Fibroblast of mammary gland (primary cell): ENCODE data around the gene CROCC2.

Experiments
- DNase-seq: peaks from one replicate; pipeline ENCODE4 v3.0.0-alpha.2; 2010; ENCODE audit warnings: low read depth
- H3K4me3 ChIP-seq: 2 replicates; pipeline ENCODE4 v1.5.1; 2011; ENCODE audit warnings: low read depth, mild to moderate bottlenecking, low read length, moderate library complexity; ENCODE audit not compliant: control insufficient read depth
- TF ChIP-seq, protein P1 (sequence below): conservative IDR thresholded peaks from 2 replicates; pipeline ENCODE4 v1.5.1; 2011; ENCODE audit warnings: low read depth, low read length, inconsistent platforms; ENCODE audit not compliant: control insufficient read depth, insufficient read depth

CROCC2 gene

DNA sequence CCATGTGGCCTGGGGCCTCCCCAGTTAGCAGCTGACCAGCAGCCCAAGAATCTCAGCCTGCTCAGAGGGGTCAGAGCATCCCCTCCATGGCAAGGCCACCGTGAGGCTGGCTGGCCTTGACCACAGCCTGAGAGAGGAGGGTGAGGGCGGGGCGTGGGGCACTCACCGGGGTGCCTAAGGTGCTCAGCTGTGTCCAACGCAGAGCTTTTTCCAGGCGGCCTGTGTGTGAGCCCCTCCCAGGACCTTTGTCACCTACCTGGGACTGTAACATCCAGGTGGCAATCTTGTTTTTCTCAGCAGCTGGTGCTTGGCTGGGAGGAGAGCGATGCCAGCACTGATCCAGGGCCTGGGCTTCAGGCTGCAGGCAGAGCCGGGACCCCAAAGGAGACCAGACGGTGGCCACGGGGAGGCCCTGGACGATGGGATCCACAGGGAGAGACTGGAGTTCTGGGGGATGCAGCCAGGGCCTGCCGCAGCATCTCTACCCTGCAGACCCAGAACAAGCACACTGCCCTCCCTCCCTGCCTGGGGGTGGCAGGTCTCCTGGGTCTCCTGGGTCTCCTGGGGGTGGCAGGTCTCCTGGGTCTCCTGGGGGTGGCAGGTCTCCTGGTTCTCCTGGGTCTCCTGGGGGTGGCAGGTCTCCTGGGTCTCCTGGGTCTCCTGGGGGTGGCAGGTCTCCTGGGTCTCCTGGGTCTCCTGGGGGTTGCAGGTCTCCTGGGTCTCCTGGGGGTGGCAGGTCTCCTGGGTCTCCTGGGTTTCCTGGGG, 104.6 kb downstream of the CROCC2 start:
- no peak overlapping the region for H3K4me3 ChIP-seq
- TF ChIP-seq, protein P1, sequence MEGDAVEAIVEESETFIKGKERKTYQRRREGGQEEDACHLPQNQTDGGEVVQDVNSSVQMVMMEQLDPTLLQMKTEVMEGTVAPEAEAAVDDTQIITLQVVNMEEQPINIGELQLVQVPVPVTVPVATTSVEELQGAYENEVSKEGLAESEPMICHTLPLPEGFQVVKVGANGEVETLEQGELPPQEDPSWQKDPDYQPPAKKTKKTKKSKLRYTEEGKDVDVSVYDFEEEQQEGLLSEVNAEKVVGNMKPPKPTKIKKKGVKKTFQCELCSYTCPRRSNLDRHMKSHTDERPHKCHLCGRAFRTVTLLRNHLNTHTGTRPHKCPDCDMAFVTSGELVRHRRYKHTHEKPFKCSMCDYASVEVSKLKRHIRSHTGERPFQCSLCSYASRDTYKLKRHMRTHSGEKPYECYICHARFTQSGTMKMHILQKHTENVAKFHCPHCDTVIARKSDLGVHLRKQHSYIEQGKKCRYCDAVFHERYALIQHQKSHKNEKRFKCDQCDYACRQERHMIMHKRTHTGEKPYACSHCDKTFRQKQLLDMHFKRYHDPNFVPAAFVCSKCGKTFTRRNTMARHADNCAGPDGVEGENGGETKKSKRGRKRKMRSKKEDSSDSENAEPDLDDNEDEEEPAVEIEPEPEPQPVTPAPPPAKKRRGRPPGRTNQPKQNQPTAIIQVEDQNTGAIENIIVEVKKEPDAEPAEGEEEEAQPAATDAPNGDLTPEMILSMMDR = no peak
- DNase-seq = no peak

DNA sequence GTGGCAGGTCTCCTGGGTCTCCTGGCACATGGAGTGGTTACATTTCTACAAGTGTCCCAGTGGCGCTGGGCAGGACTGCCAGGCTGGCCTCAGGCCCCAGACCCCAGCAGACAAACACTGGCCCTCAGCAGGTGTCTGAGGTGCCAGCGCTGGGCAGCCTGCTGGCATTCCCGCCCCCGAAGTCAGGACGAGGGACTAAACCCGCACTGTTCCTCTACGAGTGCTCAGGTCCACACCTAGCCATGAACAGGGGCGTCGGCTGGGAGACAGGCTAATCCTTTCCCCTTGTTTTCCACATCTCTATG, 105.1 kb downstream of the CROCC2 start:
- TF ChIP-seq, protein P1 = no peak
- no peak for DNase-seq
- no peak overlapping the region for H3K4me3 ChIP-seq

DNA sequence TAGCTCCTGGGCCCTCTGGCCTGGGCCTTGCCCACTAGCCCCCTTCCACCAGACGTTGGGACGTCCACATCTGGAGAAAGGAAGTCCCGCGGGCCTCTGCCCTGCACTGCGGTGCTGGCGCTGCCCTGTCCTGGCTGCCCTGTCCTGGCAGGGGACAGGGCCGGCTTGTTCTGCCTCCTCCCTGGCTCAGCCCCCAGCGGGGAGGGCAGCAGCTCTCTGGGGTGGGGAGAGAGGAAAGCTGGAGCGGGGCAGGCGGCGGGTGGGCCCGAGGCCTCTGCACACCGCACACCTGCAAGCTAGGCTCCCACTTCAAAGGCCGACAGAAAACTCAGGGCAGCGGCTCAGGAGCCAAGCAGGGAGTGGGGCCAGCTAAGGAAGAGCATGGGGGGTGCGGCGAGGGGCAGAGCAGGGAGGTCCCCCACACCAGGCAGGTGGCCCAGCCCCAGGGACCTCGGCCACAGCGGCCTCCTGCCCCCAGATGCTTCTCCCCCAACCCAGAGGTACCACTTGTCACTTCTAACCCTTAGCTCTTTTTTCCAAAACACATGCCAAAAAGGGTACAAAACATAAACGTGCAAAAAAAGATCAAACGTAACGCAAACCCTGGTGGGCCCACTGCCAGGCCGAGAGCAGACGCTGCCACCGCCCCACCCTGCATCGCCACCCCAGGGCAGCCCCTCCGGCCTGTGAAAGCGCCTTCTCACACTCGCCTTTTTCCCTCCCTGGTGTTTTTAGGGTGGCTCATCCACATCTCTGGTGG, 105.8 kb downstream of the CROCC2 start:
- TF ChIP-seq, protein P1 = no peak
- no peak for DNase-seq
- no peak overlapping the region for H3K4me3 ChIP-seq

DNA sequence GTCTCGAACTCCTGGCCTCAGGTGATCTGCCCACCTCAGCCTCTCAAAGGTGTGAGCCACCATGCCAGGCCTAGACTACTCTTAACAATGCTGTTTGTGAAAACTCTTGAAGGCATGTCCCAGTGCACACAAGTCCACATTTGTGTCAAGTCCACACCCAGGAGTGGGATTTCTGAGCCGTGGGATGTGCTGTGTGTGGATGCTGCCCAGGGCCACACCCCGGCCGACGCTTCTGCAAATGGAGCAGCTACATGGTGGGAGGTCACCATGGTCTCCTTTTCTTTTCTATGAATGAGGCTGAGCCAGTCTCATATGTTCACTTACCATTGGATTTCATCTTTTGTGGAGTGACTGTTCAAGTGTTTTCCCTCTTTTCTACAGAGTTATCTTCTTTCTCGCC, 108.1 kb downstream of the CROCC2 start:
- DNase-seq = no peak
- TF ChIP-seq, protein P1 = no peak
- H3K4me3 ChIP-seq = no peak overlapping the region

DNA sequence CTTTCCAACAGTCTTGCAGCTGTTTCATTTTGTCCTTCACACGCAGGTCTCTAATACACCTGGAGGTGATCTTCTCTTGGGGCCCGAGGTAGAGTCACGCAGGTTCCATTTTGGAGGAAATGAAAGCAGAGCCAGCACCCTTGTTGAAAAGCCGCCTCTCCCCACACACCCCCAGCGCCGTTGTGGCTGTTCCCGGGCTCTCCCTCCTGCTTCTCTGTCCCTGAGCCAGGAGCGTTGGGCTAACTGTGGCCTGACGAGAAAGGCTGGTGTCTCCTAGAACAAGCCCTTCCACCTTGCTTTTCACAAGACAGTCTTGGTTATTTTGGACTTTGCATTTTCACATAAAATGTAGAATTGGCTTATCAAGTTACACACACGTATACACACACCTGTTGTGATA, 108.6 kb downstream of the CROCC2 start:
- no peak overlapping the region for H3K4me3 ChIP-seq
- no peak for DNase-seq
- TF ChIP-seq, protein P1 = no peak

DNA sequence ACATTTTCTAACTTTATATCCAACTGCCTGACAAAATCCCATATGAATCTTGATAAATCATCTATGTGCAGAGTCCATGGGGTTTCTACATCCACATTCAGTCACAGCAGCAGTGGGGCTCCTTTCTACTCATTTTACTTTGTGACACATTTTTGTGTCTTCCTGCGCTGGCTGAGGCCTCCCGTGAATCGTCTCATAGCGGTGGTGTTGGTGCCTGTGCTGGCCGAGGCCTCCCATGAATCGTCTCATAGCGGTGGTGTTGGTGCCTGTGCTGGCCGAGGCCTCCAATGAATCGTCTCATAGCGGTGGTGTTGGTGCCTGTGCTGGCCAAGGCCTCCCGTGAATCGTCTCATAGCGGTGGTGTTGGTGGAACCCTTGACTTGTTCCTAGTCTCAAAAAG, 109.3 kb downstream of the CROCC2 start:
- no peak for DNase-seq

More for the DNA sequence above, 109.3 kb downstream of the CROCC2 start:
- H3K4me3 ChIP-seq = no peak overlapping the region
- TF ChIP-seq, protein P1 = no peak
